Measurements from ENCODE around the gene SLC6A13. TPM values are rescaled to one million over a fixed set of nuclear protein-coding genes. Genes with fewer than 3 reads are reported as not detected.

Gene SLC6A13
- total and polyA plus RNA-seq, 7 donors: 0.07 to 1.6 (median 0.50) TPM; not detected in 1

DNA sequence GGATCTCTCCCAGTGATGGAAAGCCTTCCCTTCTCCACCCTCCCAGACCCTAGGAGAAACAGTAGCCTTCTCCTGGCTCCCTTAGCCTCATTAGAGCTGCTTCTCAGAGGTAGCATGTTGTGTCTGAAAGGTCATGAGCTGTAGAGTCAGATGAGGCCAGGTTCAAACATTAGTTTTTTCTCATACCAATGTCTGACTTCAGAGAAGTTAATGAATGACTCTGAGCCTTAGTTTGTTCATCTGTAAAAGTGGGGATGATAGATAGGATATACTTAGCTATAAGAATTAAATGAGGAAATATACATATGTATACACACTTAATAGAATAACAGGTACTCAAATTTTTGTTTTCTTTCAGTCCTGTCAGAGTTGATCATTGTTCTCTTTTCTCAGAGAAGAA lies 523 bp downstream of the SLC6A13 start:
- Histone ChIP-seq H3K9me3 (no peaks in the 10 kb centered on the region), H3K4me1 (no peaks in the 10 kb centered on the region), H3K36me3 (ENCODE audit: insufficient read depth in 1 of 2, low read depth in 1 of 2) (no peaks in the 10 kb centered on the region), H3K27me3 (ENCODE audit: insufficient read depth in 3 of 3, low read length in 2 of 3) (peaks cover 0 to 5% (median 3%) of the 10 kb centered on the region in 3 donors), H3K27ac (no peak overlapping the region), H3K4me3 (no peak overlapping the region)
- DNase-seq (no peak), ATAC-seq (no peak)
- TF ChIP-seq, protein P1, sequence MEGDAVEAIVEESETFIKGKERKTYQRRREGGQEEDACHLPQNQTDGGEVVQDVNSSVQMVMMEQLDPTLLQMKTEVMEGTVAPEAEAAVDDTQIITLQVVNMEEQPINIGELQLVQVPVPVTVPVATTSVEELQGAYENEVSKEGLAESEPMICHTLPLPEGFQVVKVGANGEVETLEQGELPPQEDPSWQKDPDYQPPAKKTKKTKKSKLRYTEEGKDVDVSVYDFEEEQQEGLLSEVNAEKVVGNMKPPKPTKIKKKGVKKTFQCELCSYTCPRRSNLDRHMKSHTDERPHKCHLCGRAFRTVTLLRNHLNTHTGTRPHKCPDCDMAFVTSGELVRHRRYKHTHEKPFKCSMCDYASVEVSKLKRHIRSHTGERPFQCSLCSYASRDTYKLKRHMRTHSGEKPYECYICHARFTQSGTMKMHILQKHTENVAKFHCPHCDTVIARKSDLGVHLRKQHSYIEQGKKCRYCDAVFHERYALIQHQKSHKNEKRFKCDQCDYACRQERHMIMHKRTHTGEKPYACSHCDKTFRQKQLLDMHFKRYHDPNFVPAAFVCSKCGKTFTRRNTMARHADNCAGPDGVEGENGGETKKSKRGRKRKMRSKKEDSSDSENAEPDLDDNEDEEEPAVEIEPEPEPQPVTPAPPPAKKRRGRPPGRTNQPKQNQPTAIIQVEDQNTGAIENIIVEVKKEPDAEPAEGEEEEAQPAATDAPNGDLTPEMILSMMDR (IDR thresholded peaks at IDR 0.05): no peak
- intact Hi-C loops (cut with DNase I): no loop called here

DNA sequence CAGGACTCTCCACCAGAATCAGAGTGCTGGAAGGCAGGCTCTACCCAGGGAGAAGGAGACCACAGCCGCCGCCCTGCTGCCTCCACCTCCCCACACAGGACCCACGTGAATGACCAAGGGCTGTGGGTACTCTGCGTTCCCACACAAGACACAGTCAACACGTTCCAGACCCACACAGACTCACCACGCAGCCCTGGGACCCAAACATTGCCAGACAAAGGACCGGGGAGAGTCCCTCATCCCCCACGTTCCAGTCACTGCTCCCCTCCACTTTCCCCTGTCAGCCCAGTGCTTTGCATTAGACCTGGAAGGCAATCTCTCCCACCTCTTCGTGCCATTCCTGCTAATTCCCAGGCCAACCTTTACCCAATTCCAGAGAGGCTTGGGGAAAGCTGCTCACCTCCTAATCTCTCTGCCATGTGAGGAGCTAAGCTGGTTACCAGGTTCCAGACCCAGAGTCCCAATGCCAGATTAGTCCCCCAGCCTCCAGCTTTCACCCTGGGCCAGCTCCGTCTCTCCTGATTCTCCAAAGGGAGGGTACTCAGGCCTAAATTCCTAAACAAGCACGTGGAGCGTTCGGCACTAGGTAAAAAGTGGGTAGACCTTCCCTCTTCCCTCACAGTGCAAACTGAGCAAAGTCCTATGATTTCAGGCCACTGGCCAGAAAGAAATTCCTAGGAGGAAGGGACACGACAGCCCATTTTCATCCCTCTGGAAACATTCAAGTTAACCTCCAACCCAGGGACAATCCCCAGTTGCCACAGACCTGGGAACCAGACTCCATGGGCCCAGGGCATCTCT lies 4.9 kb downstream of the SLC6A13 start:
- Histone ChIP-seq H3K27ac (no peak overlapping the region), H3K27me3 (ENCODE audit: insufficient read depth in 3 of 3, low read length in 2 of 3) (peaks cover 0 to 8% (median 5%) of the 10 kb centered on the region in 3 donors), H3K4me1 (no peaks in the 10 kb centered on the region), H3K36me3 (ENCODE audit: insufficient read depth in 1 of 2, low read depth in 1 of 2) (no peaks in the 10 kb centered on the region), H3K4me3 (no peak overlapping the region), H3K9me3 (no peaks in the 10 kb centered on the region)
- ATAC-seq (no peak), DNase-seq (no peak)
- 67 to 71% (median 70%) methylated on average over 14 of the region's 14 CpGs for WGBS, 3 donors
- intact Hi-C loops (cut with DNase I): no loop called here
- TF ChIP-seq, protein P1 (IDR thresholded peaks at IDR 0.05): no peak

DNA sequence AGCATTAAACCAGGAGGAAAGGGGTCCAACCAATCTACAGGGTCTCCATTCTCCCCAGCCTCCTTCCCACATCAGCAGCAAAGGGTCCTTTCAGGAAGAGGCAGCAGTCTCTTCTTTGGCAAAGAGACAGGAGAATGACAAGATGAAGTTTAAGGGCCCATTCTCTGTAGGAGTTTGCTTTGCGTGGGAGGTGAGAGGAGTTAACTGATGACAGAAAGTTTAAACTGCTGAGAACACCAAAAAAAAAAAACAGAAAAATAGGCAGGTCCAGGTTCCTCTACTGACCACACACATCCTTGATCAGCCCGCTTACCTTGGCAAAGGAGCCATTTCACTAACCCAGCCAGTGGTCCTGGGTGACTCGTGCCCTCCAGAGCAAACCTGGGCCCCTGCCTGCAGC lies 5.7 kb downstream of the SLC6A13 start:
- Histone ChIP-seq H3K9me3 (no peaks in the 10 kb centered on the region), H3K4me3 (no peak overlapping the region), H3K4me1 (no peaks in the 10 kb centered on the region), H3K27me3 (ENCODE audit: insufficient read depth in 3 of 3, low read length in 2 of 3) (peaks cover 0 to 8% (median 5%) of the 10 kb centered on the region in 3 donors), H3K36me3 (ENCODE audit: insufficient read depth in 1 of 2, low read depth in 1 of 2) (no peaks in the 10 kb centered on the region), H3K27ac (no peak overlapping the region)
- WGBS, 3 donors: 71 to 74% (median 73%) methylated on average over 3 of the region's 3 CpGs
- ATAC-seq: no peak
- intact Hi-C loops (cut with DNase I): no loop called here
- DNase-seq: no peak
- TF ChIP-seq, protein P1 (IDR thresholded peaks at IDR 0.05): no peak

DNA sequence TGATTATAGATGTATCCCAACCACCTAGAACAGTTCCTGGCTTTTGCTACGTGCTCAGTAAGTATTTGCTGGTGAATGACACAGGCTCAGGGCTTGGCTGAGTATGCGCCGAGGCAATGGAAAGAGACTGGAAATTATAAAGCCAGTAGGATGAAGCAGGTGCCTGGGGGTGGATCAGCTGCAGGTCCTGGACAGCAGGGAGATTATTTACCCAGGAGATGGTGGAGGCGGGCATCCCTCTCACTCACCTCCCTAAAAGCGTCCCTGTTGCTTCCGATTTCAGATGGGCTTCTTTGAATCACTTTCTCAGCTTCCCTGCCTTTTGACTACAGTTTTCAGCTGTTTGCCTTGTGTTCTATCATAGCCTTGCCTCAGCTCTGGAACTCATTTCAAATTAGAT lies 6.4 kb downstream of the SLC6A13 start:
- intact Hi-C loops (cut with DNase I): no loop called here

More for the DNA sequence above, 6.4 kb downstream of the SLC6A13 start:
- H3K9me3 ChIP-seq: no peaks in the 10 kb centered on the region
- 79 to 89% (median 82%) methylated on average over 6 of the region's 6 CpGs for WGBS, 3 donors
- ATAC-seq (no peak), DNase-seq (no peak)
- no peaks in the 10 kb centered on the region for H3K4me1 ChIP-seq
- TF ChIP-seq, protein P1 (IDR thresholded peaks at IDR 0.05): no peak
- H3K4me3 ChIP-seq: no peak overlapping the region
- no peaks in the 10 kb centered on the region for H3K36me3 ChIP-seq (ENCODE audit: insufficient read depth in 1 of 2, low read depth in 1 of 2)
- H3K27ac ChIP-seq: no peak overlapping the region
- peaks cover 0 to 8% (median 5%) of the 10 kb centered on the region in 3 donors for H3K27me3 ChIP-seq (ENCODE audit: insufficient read depth in 3 of 3, low read length in 2 of 3)
